ENCODE results near the gene PLA2G2D. TPM values are rescaled to one million over a fixed set of nuclear protein-coding genes. Genes with fewer than 3 reads are reported as not detected.

Gene PLA2G2D
- total and polyA plus RNA-seq, 2 of the 13 experiments (the other 11 are each of a cell fraction or from before 2014, with no cell fraction given), result not detected

DNA sequence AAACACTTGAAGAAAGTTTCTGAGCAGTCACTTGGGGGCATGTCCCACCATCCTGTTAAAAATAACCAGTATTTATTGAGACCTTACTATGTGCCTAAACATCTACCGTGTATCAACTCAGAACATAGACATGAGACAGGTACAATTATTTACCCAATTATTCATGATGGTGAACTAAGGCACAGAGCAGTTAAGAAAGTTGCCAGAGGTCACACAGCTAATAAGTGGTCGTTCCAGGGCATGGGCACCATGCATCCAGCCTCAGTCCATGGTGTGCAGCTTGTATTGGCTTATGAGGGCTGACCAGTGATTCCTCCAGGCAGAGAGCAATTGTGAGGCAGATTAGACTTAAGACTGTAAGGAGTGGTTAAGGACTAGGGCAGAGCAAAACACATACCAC, 44.0 kb downstream of the PLA2G2D start:
- Histone ChIP-seq H3K4me3 (replicated peaks in 1 of 3; ENCODE audit: insufficient read depth in 1 of 3, low read depth in 2 of 3, low read length in 3 of 3) (no peak overlapping the region), H3K79me2 (ENCODE audit: insufficient read depth, low read length) (no peaks in the 10 kb centered on the region), H3K9ac (ENCODE audit: insufficient read depth, low read depth, low read length) (no peak overlapping the region), H3K4me2 (ENCODE audit: low read depth, low read length) (no peak overlapping the region), H2AFZ (ENCODE audit: low read length) (no peak overlapping the region), H3K4me1 (ENCODE audit: insufficient read depth, low read length) (0 out of 2 replicates have a peak, but pooled peaks cover 2% of the 10 kb centered on the region), H3K9me3 (ENCODE audit: low read length) (no peaks in the 10 kb centered on the region), H4K20me1 (ENCODE audit: insufficient read depth, low read length) (no peaks in the 10 kb centered on the region), H3K36me3 (replicated peaks in 1 of 2; ENCODE audit: control insufficient read depth in 1 of 2, insufficient read depth in 2 of 2, low read length in 2 of 2) (no peaks in the 10 kb centered on the region), H3K27me3 (ENCODE audit: control insufficient read depth in 1 of 2, insufficient read depth in 2 of 2, low read length in 2 of 2) (peaks cover 0 to 26% of the 10 kb centered on the region in 2 experiments; a peak in 2 of 5 replicates), H3K27ac (ENCODE audit: extremely low read length, insufficient read depth, low read length) (no peak overlapping the region)
- in situ Hi-C loops (cut with HindIII; ENCODE audit: extremely low pct_ligation_motif_present, low pct_unique_long_range_greater_than_20kb) (no loop called here), intact Hi-C loops (cut with micrococcal nuclease; ENCODE audit: unreplicated experiment) (no loop called here)
- no peak for FAIRE-seq
- 2% methylated on average over 2 of the region's 2 CpGs for WGBS (ENCODE audit: low lambda C conversion rate)
- BruUV-seq (replicated peaks), result no TSS peak
- no peak for TF ChIP-seq ZNF782 (CRISPR knock-in tag; IDR thresholded peaks at IDR 0.05; ENCODE audit: borderline replicate concordance)
- TF ChIP-seq ZNF768 (CRISPR knock-in tag; IDR thresholded peaks at IDR 0.05), result peak; percentile 51; the same call in 1 of the 2 replicates
- TF ChIP-seq MAFK (conservative IDR thresholded peaks at IDR 0.05 in 1 of 2, IDR thresholded peaks at IDR 0.05 in 1 of 2; ENCODE audit: low read length in 2 of 2), result no peak
- DNase-seq (ENCODE audit: low spot score), result no peak
- ChIA-PET CTCF (ENCODE audit: low intra/inter-chr PET ratio, low total read pairs) (no interaction called here), POLR2A (no interaction called here)
- ATAC-seq, result no peak

DNA sequence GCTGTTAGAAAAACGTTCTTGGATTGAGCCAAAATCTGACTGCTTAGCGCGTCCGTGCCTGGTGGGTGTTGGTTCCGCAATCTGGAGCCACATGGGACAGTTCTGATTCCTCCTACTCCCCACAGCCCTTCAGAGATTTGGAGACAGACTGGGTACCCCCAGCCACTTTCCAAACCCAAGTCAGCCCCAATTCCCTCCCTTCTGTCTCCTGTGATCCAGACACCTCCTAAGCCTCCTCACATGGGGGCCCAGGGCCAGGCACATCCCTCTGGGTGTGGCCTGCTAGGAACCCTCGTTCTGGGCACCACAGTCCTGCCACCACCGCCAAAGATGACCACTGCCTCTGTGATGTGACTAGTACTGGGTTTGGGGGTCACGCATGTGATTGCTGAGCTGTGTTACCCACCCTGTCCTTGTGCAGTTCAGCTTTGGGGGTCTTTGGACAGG, 44.6 kb downstream of the PLA2G2D start:
- ChIA-PET CTCF (ENCODE audit: low intra/inter-chr PET ratio, low total read pairs) (no interaction called here), POLR2A (no interaction called here)
- H3K9ac ChIP-seq (ENCODE audit: insufficient read depth, low read depth, low read length), result no peak overlapping the region
- H3K27ac ChIP-seq (ENCODE audit: extremely low read length, insufficient read depth, low read length), result no peak overlapping the region
- DNase-seq (ENCODE audit: low spot score) (no peak), ATAC-seq (no peak), FAIRE-seq (no peak)
- no peaks in the 10 kb centered on the region for H3K79me2 ChIP-seq (ENCODE audit: insufficient read depth, low read length)
- H2AFZ ChIP-seq (ENCODE audit: low read length), result no peak overlapping the region
- no TSS peak for BruUV-seq (replicated peaks)
- in situ Hi-C loops (cut with HindIII; ENCODE audit: extremely low pct_ligation_motif_present, low pct_unique_long_range_greater_than_20kb) (no loop called here), intact Hi-C loops (cut with micrococcal nuclease; ENCODE audit: unreplicated experiment) (no loop called here)
- 53% methylated on average over 8 of the region's 8 CpGs for WGBS (ENCODE audit: low lambda C conversion rate)
- peaks cover 0 to 29% of the 10 kb centered on the region in 2 experiments; a peak in 2 of 5 replicates for H3K27me3 ChIP-seq (ENCODE audit: control insufficient read depth in 1 of 2, insufficient read depth in 2 of 2, low read length in 2 of 2)
- H3K4me1 ChIP-seq (ENCODE audit: insufficient read depth, low read length), result no peaks in the 10 kb centered on the region
- H3K4me2 ChIP-seq (ENCODE audit: low read depth, low read length), result no peak overlapping the region
- no peaks in the 10 kb centered on the region for H3K36me3 ChIP-seq (replicated peaks in 1 of 2; ENCODE audit: control insufficient read depth in 1 of 2, insufficient read depth in 2 of 2, low read length in 2 of 2)
- H3K9me3 ChIP-seq (ENCODE audit: low read length), result no peaks in the 10 kb centered on the region
- no peaks in the 10 kb centered on the region for H4K20me1 ChIP-seq (ENCODE audit: insufficient read depth, low read length)
- no peak overlapping the region for H3K4me3 ChIP-seq (replicated peaks in 1 of 3; ENCODE audit: insufficient read depth in 1 of 3, low read depth in 2 of 3, low read length in 3 of 3)
- TF ChIP-seq MBNL3 (CRISPR knock-in tag; conservative IDR thresholded peaks at IDR 0.05) (no peak), ZNF484 (CRISPR knock-in tag; IDR thresholded peaks at IDR 0.05; ENCODE audit: borderline replicate concordance, low read depth) (no peak), ARNT (IDR thresholded peaks at IDR 0.05) (no peak)
